Gastrocnemius medialis (tissue), 4 donors: ENCODE measurements around the gene LRMDA.

Experiments
- CTCF ChIP-seq, 5 experiments: fragments of 450-650 bp in 3 of 5; fragments of 200-600 bp in 2 of 5; sonication (generic) in 2 of 5; IDR thresholded peaks in 4 of 5; conservative IDR thresholded peaks in 1 of 5; 1 replicate in 4 of 5; 2 replicates in 1 of 5; pipeline ENCODE4 v1.5.1; 2016 to 2019; ENCODE audit warnings: antibody characterized with exemption in 5 of 5, mild to moderate bottlenecking in 3 of 5, moderate library complexity in 3 of 5
- POLR2A ChIP-seq, 2 donors: fragments of 450-650 bp; IDR thresholded peaks; one replicate each; pipeline ENCODE4 v1.6.1; 2017; ENCODE audit warnings: antibody characterized with exemption in 2 of 2, mild to moderate bottlenecking in 2 of 2, moderate library complexity in 2 of 2

DNA sequence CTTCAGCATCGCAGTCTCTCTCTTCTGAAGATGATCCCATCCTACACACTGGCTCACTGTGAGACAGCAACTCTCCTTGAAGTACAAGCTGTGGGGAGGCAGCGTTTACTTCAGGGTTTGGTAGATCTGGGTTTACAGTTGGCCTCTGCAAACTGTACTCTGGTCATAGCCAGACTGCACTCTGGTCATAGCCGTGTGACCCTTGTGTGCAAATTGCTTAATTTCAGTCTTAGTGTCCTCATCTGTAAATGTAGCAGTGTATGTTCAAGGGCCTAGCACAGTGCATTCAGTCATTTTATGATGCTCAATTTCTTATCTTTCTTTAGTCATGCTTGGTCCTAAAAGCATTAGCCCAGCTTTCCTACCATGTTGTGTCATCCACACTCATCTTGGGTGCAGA, 188.2 kb downstream of the LRMDA start:
- TF ChIP-seq CTCF (IDR thresholded peaks at IDR 0.05 in 4 of 5, conservative IDR thresholded peaks at IDR 0.05 in 1 of 5) (no peak), POLR2A (IDR thresholded peaks at IDR 0.05) (no peak)
